Cardiac fibroblast (primary cell): ENCODE data around the gene RAMP2.
"Not testable (repeated sequence)": the region's sequence is repeated elsewhere in the genome, so short reads cannot be mapped to it uniquely, and the experiment has no call there.

Experiments
- DNase-seq, 2 donors: peaks; one replicate each; pipeline versions ENCODE4 v3.0.0 to v3.0.0-alpha.2; 2010; ENCODE audit warnings: low read depth in 2 of 2
- H3K4me3 ChIP-seq, 2 donors: replicated peaks in 1 of 2; 1 replicate in 1 of 2; 2 replicates in 1 of 2; pipeline ENCODE4 v1.5.1; 2011; ENCODE audit warnings: low read depth in 2 of 2, low read length in 2 of 2, mild to moderate bottlenecking in 2 of 2, moderate library complexity in 1 of 2
- TF ChIP-seq, protein P1 (sequence below): IDR thresholded peaks from one replicate; pipeline ENCODE4 v1.5.1; 2011; ENCODE audit warnings: low read depth, mild to moderate bottlenecking, low read length, inconsistent platforms

RAMP2 gene

DNA sequence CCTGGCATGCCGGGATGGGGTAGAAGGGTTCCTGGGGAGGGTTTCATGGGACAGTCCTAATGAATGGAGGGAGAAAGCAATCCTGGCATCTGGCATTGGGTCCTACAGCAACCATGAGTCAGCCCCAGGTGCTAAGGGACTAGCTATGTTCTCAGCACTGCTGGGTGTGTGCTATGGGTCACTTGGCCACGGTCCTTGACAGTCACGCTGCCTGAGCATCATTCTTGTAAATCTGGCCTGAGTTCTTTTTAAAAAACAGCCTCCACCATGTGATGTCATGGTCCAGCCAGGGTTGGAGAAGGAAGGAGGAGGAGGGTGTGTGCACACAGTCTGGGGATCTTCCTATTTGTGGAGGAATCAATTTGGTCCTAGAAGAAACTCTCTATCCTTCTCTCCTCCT is 6.2 kb upstream of the RAMP2 start:
- H3K4me3 ChIP-seq = no peak overlapping the region
- TF ChIP-seq, protein P1, sequence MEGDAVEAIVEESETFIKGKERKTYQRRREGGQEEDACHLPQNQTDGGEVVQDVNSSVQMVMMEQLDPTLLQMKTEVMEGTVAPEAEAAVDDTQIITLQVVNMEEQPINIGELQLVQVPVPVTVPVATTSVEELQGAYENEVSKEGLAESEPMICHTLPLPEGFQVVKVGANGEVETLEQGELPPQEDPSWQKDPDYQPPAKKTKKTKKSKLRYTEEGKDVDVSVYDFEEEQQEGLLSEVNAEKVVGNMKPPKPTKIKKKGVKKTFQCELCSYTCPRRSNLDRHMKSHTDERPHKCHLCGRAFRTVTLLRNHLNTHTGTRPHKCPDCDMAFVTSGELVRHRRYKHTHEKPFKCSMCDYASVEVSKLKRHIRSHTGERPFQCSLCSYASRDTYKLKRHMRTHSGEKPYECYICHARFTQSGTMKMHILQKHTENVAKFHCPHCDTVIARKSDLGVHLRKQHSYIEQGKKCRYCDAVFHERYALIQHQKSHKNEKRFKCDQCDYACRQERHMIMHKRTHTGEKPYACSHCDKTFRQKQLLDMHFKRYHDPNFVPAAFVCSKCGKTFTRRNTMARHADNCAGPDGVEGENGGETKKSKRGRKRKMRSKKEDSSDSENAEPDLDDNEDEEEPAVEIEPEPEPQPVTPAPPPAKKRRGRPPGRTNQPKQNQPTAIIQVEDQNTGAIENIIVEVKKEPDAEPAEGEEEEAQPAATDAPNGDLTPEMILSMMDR = no peak
- peak; percentile 59 to 82 for DNase-seq

DNA sequence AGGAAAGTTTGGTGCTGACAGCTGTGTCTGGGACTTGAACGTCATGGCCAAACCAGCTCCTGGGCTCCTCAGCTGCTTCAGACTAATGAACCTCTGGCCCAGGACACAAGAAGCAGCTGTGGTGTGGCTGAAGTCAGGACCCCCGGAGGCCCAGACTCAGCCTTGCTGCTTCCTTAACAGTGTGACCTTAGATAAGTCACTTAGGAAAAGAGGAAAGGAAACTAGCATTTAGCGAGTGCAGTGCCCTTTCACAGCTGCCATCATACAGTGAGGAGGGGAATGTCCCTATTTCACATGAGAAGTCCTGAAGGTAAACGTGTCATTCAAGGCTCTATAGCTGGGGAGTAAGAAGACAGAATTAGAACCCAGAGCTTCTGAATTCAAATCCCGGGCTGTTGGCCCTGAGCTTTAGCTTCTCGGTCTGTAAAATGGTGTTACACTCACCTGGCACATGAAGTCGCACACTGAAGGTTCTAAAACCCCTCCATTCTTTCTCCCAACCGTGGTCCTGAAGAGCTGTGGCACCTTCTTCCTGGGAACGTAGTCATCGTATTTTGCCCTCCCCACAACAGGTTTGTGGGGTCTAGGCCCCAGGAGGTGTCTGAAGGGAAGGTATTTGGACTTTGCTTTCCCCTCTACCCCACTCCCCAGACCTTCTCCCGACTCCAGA is 910 bp upstream of the RAMP2 start:
- TF ChIP-seq, protein P1 = no peak
- peak overlapping the region in 1 of 2 donors; percentile 32 for H3K4me3 ChIP-seq

DNA sequence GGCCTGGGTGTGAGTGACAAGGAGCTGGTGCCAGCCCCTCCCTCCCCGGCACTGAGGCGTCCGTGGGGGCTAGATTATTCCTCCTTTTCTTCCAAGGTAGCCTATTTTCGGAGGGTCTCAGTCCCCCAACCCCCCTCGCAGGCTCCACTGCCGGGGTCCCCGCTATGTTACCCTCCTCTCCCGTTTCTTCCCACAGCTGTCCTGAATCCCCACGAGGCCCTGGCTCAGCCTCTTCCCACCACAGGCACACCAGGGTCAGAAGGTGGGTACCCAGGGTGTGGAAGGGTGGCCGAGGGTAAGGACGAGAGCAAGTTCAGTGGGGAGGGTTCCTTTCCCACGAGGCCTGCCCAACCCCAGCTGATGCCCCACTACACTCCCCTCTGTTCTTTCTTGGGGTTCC is 611 bp downstream of the RAMP2 start:
- DNase-seq = no peak
- TF ChIP-seq, protein P1 = no peak
- peak overlapping the region; percentile 40 to 42 for H3K4me3 ChIP-seq

More for the DNA sequence above, 910 bp upstream of the RAMP2 start:
- no peak for DNase-seq

DNA sequence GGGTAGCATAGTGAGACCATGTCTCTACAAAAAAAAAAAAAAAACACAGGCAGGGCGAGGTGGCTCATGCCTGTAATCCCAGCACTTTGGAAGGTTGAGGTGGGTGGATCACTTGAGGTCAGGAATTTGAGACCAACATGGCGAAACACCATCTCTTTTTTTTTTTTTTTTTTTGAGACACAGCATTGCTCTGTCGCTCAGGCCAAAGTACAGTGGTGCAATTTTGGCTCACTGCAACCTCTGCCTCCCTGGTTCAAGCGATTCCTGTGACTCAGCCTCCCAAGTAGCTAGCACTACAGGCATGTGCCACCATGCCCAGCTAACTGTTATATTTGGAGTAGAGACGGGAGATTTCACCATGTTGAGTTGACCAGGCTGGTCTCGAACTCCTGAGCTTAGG is 5.1 kb downstream of the RAMP2 start:
- H3K4me3 ChIP-seq = no peak overlapping the region
- TF ChIP-seq, protein P1 = no peak
- no peak for DNase-seq

DNA sequence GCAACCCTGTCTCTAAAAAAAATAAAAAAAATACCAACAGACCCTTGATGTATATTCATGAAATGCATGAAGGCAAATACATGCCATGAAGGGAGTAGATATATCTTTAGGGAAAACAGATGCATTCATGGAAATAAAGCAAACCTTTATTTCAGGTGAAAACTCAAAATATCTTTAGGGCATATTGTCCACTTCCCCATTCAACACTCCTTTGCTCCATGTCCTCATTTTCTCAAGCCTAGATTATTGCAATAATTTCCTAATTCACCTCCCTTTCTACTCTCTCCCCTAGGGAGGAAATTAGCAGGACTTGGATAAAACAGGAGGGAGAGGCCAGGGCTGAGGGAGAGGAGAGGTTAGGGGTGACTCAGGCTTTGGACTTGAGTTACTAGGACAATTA is 6.5 kb downstream of the RAMP2 start:
- DNase-seq = peak in 1 of 2 donors; percentile 44
- H3K4me3 ChIP-seq = no peak overlapping the region
- TF ChIP-seq, protein P1 = no peak

DNA sequence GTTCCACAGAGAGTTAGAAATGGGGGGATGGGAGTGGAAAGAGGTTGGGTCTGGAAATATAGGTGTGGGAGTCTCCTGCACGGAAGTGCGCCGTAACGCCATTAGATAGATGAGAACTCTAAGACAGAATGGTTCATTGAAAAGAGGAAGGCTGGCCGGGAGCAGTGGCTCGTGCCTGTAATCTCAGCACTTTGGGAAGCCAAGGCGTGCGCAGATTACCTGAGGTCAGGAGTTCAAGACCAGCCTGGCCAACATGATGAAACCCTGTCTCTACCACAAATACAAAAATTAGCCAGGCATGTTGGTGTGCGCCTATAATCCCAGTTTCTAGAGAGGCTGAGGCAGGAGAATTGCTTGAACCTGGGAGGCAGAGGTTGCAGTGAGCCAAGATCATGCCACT is 7.0 kb downstream of the RAMP2 start:
- not testable (repeated sequence) for DNase-seq, H3K4me3 ChIP-seq

DNA sequence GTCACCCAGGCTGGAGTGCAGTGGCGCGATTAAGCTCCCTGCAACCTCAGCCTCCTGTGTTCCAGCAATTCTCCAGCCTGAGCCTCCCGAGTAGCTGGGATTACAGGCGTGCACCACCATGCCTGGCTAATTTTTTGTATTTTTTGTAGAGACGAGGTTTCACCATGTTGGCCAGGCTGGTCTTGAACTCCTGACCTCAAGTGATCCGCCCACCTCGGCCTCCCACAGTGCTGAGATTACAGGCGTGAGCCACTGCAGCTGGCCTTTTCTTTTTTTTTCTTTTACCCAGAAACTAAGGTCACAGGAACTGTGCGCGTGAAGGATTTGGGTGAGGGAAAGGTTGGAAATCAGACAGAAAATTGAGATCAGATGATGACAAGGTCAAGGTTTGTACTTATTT is 8.9 kb downstream of the RAMP2 start:
- not testable (repeated sequence) for H3K4me3 ChIP-seq, DNase-seq

DNA sequence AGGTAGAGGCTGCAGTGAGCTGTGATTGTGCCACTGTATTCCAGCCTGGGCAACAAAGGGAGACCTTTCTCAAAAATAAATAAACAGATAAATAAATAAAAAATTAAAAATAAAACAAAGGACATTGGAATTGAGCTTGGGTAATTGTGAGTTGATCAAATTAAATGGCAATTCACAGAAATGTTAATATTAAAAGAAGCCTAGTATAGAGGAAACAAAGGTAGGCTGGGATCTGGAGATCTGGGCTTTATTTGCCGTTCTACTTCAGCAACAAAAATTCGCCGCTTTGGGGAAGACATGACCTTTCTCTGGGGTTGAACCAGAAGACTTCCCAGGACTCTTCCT is 11.9 kb downstream of the RAMP2 start:
- no peak for DNase-seq
- peak overlapping the region; percentile 72 to 92 for H3K4me3 ChIP-seq
- TF ChIP-seq, protein P1 = no peak
